Testis (tissue), 2 donors: Measurements from ENCODE around the gene SFXN2.

Source experiments
- CTCF ChIP-seq, 3 experiments: fragments of 450-650 bp in 2 of 3; fragments of 200-600 bp in 1 of 3; sonication (generic) in 1 of 3; IDR thresholded peaks; one replicate each; pipeline ENCODE4 v1.5.1; 2016 to 2019; ENCODE audit warnings: antibody characterized with exemption in 3 of 3, mild to moderate bottlenecking in 2 of 3, moderate library complexity in 1 of 3
- POLR2A ChIP-seq: fragments of 450-650 bp; IDR thresholded peaks from one replicate; pipeline ENCODE4 v1.6.1; 2017; ENCODE audit warnings: antibody characterized with exemption, mild to moderate bottlenecking, moderate library complexity

- TF ChIP-seq CTCF (IDR thresholded peaks at IDR 0.05): no peak
- TF ChIP-seq POLR2A: no peak
Observed at GRCh38 chr10:102701272-102701671, 13.2 kb upstream of the SFXN2 start.
